ENCODE results near the gene LUZP1. TPM values are rescaled to one million over a fixed set of nuclear protein-coding genes. Genes with fewer than 3 reads are reported as not detected.

Gene LUZP1
- total RNA-seq, 1 donor from 2014 or later, result 17.1 TPM

GRCh38 chr1:23188434-23188884 lies 19.8 kb upstream of the LUZP1 start:
- ATAC-seq, result no peak

- no peak for ATAC-seq
Observed at GRCh38 chr1:23187637-23188036, 19.0 kb upstream of the LUZP1 start.

- ATAC-seq, result no peak
Observed at GRCh38 chr1:23185381-23185780, 16.7 kb upstream of the LUZP1 start.

GRCh38 chr1:23184212-23184934 lies 15.7 kb upstream of the LUZP1 start:
- ATAC-seq, result no peak

GRCh38 chr1:23179862-23180261 lies 11.2 kb upstream of the LUZP1 start:
- no peak for ATAC-seq

GRCh38 chr1:23178950-23179349 lies 10.3 kb upstream of the LUZP1 start:
- no peak for ATAC-seq

GRCh38 chr1:23178414-23178813 lies 9.8 kb upstream of the LUZP1 start:
- no peak for ATAC-seq

- peak; percentile 76 for ATAC-seq
Observed at GRCh38 chr1:23177438-23178380, 9.1 kb upstream of the LUZP1 start.

- no peak for ATAC-seq
Observed at GRCh38 chr1:23177031-23177430, 8.4 kb upstream of the LUZP1 start.

- ATAC-seq, result no peak
Observed at GRCh38 chr1:23174426-23175110, 5.9 kb upstream of the LUZP1 start.

- ATAC-seq, result no peak
Observed at GRCh38 chr1:23171181-23171755, 2.6 kb upstream of the LUZP1 start.

- ATAC-seq, result peak; percentile 75
Observed at GRCh38 chr1:23169727-23170335, 1.2 kb upstream of the LUZP1 start.

- ATAC-seq, result no peak
Observed at GRCh38 chr1:23169195-23169575, 529 bp upstream of the LUZP1 start.

GRCh38 chr1:23168079-23168444 lies 594 bp downstream of the LUZP1 start:
- ATAC-seq, result peak; percentile 32

GRCh38 chr1:23167353-23168078 lies 1.1 kb downstream of the LUZP1 start:
- peak; percentile 30 for ATAC-seq

- ATAC-seq, result no peak
Observed at GRCh38 chr1:23166854-23167253, 1.8 kb downstream of the LUZP1 start.

- ATAC-seq, result no peak
Observed at GRCh38 chr1:23163395-23163794, 5.3 kb downstream of the LUZP1 start.

- no peak for ATAC-seq
Observed at GRCh38 chr1:23159963-23160877, 8.4 kb downstream of the LUZP1 start.

- ATAC-seq, result no peak
Observed at GRCh38 chr1:23156940-23157339, 11.7 kb downstream of the LUZP1 start.

- ATAC-seq, result no peak
Observed at GRCh38 chr1:23152966-23153684, 15.5 kb downstream of the LUZP1 start.
